SK-MEL-5 (cell line): Measurements from ENCODE around the gene NUDT9. TPM values are rescaled to one million over a fixed set of nuclear protein-coding genes. Genes with fewer than 3 reads are reported as not detected.
"Not testable (repeated sequence)": the region's sequence is repeated elsewhere in the genome, so short reads cannot be mapped to it uniquely, and the experiment has no call there.

Experiments
- DNase-seq: peaks from one replicate; pipeline ENCODE4 v3.0.0-alpha.2; 2016; ENCODE audit warnings: low read depth, low spot score
- in situ Hi-C: cut with HindIII; loops from 2 replicates; pipeline ENCODE4 v1.10.0; 2016; ENCODE audit warnings: low sequenced_read_pairs, high pct_unique_total_duplicates, low pct_unique_long_range_greater_than_20kb
- polyA plus RNA-seq, 2 experiments: library from polyadenylated mRNA; depleted of rRNA; stranded (reverse); fragments of >200 nt; gene quantifications; 2 replicates each; pipeline ENCODE4 v1.2.3, GENCODE V29; 2015
- total RNA-seq: library from RNA; depleted of rRNA; stranded (reverse); fragments of >200 nt; shearing (Covaris generic); gene quantifications from 2 replicates; pipeline ENCODE4 v1.2.3, GENCODE V29; 2014; rRNA removed

Gene NUDT9, protein sequence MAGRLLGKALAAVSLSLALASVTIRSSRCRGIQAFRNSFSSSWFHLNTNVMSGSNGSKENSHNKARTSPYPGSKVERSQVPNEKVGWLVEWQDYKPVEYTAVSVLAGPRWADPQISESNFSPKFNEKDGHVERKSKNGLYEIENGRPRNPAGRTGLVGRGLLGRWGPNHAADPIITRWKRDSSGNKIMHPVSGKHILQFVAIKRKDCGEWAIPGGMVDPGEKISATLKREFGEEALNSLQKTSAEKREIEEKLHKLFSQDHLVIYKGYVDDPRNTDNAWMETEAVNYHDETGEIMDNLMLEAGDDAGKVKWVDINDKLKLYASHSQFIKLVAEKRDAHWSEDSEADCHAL
- 13.8 and 14.1 TPM in 2 replicates for total RNA-seq
- polyA plus RNA-seq (2015; cell fraction: cytosol; rRNA removed): 40.9 and 48.1 TPM in 2 replicates
- polyA plus RNA-seq (2015; cell fraction: nucleus; rRNA removed): 26.5 and 49.3 TPM in 2 replicates

DNA sequence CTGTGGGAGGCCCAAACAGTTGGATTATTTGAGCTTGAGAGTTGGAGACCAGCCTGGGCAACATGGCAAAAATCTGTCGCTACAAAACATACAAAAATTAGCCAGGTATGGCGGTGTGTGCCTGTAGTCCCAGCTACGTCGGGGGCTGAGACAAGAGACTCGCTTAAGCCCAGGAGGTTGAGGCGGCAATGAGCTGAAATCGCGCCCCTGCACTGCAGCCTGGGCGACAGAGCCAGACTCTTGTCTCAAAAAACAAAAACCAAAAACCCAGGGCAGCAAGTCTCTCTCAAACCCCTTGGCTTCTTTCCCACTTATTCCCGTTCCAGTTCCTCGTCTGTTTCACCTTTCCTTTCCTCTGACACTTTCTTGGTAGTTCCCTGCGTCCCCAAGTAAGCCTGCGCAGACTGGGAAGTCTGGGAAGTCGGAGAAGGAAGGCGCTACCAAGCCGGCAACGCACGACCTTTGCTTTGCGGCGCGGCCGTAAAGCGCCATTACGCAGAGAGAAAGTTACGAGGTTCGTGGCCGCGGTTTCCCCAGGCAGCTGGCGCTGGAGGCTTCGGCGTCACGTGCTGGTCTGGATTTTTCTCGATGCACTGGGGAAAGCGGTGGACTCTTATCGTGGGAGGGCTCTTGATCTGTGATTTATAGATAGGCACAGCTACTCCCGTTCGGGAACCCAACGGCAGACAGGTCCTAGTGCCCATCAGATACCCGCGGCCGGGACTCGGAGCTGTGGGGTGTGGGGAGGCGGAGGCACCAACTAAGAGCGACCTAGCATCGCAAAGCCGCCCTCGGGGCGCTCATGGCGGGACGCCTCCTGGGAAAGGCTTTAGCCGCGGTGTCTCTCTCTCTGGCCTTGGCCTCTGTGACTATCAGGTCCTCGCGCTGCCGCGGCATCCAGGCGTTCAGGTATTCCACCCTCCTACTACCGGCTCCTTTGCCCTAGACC is at the start of gene NUDT9:
Gene NUDT9, plus strand, starts transcription at position 470 of the 949 bp plus-strand sequence. Its CDS starts 333 bp downstream, at position 803.
- peak; percentile 94 for DNase-seq
- in situ Hi-C loops: no loop called here

DNA sequence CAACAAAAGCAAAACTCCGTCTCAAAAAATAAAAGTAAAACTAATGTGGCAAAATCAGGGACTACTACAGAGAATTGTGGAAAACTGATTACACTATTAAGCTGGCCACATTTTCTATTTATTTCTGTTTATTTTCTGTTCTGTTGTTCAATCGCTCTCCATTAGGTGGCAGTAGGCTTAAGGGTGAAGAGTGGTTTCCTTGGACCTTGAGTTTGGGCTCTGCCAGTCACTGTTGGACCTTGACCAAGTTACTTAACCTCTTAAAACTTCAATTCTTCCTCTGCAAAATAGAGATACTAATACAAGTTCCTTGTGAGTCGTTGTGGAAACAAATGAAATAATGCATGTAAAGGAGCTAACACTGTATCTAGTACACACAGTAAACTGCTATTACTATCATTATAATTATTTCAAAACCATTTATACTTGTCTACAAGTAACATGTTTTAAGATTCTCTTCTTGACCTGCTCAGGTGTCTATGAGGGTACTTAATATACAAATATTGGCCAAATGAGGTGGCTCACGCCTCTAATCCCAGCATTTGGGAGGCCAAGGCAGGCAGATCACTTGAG is 46.6 kb upstream of the NUDT9 start:
- peak; percentile 65 for DNase-seq
- in situ Hi-C loops: no loop called here

DNA sequence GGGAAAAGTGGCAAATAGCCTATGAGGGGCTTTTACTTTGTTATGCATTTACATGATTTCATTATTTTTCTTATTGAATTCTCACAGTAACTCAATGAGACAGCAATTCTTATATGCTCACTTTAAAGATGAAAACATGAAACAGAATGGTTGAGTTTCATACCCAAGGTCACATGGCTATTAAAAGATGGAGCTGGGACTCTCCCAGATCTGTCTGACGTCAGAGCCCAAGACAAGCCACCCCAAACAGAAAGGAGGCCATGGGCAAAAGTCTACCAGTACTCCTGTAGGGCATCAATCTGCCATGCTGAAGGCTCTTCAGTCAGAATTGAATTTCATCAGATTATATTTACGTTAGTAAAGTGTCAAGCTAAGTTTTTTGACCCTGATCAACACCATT is 44.6 kb upstream of the NUDT9 start:
- in situ Hi-C loops: no loop called here
- DNase-seq: peak; percentile 37

DNA sequence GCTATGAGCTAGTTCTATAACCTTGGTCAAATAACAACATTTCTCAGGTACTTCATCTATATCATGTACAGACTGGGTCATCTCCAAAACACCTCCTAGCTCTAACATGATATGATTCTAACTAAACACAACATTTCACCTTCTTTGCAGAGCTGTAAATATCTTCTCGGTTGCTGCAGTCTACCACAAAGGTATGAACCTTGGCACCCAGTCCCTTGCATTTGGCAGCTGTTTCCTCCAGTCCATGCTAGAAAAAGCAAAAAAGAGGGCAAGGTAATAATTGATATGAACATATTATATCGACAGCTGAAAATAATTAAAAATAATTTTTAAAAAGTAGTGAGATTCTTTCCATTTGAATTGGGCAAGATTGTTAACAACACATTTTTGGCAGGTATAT is 40.3 kb upstream of the NUDT9 start:
- in situ Hi-C loops: no loop called here
- no peak for DNase-seq

DNA sequence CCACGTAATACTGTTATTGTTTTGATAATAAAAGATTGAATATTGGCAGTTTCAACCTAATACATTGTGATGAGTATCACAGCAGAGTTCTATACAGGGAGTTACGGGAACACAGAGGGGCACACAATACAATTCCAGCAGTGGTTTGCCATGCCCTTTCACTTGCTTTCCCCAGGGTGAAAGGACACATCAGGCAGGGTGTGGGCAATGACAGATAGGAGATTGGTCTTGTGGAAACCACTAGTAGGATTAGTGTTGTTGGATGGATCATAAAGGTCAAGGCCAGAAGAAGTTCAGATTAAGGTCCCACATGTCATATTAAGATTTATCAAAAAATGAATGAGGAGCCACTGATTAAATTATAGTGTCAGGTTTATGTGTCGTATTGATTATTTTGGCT is 39.4 kb upstream of the NUDT9 start:
- in situ Hi-C loops: no loop called here
- no peak for DNase-seq

DNA sequence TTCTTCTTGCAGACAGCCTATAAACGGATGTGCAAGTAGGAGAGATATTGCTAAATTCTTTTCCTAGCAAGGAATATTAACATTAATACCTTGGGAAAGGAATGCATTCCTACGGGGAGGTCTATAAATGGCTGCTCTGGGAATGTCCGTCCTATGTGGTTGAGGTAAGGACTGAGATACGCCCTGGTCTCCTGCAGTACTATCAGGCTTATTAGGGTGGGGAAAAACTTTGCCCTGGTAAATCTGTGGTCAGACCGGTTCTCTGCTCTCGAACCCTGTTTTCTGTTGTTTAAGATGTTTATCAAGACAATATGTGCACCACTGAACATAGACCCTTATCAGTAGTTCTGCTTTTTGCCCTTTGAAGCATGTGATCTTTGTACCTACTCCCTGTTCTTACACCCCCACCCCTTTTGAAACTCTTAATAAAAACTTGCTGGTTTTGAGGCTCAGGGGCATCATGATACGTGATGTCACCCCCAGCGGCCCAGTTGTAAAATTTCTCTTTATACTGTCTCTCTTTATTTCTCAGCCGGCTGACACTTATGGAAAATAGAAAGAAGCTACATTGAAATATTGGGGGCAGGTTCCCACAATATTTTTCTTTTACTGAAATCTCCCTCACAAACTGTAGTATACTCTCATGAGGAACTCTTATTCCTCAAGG is 37.8 kb upstream of the NUDT9 start:
- DNase-seq, in situ Hi-C loops: not testable (repeated sequence)

DNA sequence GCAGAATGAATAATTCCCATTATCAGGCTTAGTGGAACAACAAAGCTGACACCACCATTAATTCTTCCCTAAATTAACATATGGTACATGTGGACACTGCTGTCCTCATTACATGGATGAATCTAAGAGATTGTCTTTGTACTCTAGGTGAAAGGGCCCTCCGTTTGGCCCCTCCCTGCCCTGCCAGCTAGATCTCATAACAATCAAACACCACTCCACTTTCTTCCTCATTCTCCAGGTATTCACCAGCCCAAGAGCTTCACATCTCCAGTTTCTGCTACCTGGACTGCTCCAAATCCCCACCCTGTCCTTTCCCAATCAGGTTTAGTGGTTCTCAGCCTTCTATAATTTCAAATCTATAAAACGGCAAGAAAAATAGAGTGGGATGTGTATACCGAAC is 35.1 kb upstream of the NUDT9 start:
- in situ Hi-C loops: no loop called here
- DNase-seq: no peak

DNA sequence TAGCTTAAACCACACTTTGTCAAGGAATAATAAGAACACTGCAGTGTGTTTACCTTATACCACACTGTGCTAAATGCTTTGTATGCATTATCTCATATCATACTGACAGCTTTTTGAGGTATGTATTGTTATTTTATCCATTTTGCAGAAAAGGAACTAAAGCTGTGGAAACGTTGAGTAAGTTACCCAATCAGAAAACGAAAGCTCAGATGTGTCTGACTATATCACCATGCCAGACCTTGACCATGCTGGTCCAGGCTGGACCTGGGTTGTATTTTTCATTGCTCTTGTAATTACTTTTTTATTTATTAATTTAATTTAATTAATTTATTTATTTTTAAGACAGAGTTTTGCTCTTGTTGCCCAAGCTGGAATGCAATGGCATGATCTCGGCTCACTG is 33.5 kb upstream of the NUDT9 start:
- DNase-seq: no peak
- in situ Hi-C loops: no loop called here

DNA sequence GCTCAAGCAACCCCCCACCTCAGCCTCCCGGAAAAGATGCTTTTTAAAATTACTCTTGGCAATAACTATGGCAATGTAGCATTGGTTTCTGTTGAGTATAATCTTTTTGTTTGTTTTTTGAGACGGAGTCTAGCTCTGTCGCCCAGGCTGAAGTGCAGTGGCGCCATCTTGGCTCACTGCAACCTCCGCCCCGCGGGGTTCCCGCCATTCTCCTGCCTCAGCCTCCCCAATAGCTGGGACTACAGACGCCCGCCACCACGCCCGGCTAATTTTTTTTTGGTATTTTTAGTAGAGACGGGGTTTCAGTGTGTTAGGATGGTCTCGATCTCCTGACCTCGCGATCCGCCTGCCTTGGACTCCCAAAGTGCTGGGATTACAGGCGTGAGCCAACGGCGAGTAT is 32.3 kb upstream of the NUDT9 start:
- DNase-seq, in situ Hi-C loops: not testable (repeated sequence)

DNA sequence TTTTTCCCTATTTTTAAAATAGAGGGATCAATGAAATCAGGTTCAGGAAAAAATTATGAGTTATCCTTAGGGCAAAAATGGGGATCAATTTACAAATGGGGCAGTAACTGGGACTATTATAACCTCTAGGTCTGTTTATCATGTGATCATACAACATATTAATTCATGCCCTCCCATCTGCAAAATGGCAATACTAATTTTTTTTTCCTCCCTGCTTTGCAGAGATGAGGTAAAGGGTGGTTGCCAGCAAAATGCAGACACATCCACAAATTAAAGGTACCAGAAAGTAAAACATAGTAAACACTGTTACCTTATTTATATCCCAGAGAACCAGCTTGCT is 31.9 kb upstream of the NUDT9 start:
- in situ Hi-C loops: no loop called here
- no peak for DNase-seq

DNA sequence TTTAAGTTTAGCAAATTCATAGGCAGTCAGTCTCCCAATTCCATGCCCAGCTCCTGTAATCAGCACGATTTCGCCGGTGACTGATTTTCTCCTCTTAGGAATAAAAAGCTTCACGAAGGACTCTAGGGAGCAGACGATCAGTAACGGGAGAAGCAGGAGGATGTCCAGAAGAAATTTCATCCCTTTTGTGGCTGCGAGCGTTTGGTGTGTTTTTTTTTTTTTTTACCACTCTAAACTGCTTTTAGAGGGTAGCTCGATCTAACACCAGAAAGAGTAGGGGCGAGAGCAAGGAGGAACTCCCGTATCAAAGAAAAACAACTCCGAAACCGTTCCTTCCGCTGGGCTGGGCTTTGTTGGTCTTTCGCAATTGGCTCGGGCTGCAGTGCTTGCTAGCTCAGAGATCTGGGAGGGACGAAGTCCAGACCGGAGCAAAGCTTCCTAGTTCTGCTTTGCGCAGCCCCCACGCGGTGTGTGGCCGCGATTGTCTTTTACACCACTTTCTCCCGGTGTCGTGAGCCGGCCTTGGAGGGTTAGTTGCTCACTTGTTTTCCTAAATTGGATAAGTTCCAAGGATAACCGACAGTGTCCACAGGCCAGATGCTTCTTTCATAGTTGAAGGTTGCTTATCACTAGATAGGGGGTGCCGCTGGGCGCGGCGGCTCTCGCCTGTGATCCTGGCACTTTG is 31.3 kb upstream of the NUDT9 start, which contains the start of gene HSD17B11:
Gene HSD17B11, minus strand, starts transcription at position 298 of the 685 bp plus-strand sequence. Its CDS starts 118 bp downstream, at position 180.
- DNase-seq: peak; percentile 93
- in situ Hi-C loops: no loop called here

DNA sequence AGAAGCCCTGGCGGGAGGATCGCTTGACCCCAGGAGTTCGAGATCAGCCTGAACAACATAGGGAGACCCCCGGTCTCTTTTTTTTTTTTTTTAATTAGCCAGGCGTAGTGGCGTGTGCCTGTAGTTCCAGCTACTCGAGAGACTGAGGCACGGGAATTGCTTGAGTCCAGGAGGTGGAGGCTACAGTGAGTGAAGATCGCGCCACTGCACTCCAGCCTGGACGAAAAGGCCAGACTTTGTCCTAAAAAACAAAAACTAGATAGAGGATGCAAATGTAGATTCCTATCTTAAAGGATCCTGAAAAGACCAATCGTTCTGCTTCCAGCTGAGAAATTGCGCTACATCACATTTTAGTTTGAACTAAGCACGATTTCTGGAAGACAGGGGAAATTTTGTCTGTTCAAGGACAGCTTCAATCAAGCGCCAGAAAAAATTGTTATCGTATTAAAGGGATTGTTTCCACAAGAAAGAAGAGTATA is 30.8 kb upstream of the NUDT9 start:
- DNase-seq: no peak
- in situ Hi-C loops: no loop called here

DNA sequence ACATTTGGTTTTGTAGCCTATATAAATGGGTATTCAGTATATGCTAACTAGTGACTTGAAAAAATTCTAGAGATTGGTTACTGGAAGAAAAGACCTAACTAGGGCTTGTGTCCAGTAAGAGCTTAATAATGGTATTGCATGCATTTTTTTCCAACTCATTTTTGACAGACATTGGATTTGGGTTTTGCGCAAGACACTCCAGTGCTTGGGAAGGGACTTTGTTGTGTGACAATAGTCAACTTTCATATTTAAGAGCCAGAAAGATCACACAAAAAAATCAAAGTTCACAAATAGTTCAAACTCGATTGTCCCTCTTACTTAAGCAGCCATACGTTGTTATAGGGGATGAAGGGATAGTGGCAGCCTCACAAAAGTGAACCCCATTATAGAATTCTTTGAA is 30.2 kb upstream of the NUDT9 start:
- in situ Hi-C loops: no loop called here
- no peak for DNase-seq

DNA sequence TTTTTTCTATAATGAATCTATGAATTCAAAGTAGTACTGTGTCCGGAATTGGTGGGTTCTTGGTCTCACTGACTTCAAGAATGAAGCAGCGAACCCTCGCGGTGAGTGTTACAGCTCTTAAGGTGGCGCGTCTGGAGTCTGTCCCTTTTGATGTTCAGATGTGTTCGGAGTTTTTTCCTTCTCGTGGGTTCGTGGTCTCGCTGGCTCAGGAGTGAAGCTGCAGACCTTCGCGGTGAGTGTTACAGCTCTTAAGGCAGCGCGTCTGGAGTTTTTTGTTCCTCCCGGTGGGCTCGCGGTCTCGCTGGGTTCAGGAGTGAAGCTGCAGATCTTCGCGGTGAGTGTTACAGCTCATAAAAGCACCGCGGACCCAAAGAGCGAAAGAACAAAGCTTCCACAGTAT is 27.3 kb upstream of the NUDT9 start:
- in situ Hi-C loops, DNase-seq: not testable (repeated sequence)

DNA sequence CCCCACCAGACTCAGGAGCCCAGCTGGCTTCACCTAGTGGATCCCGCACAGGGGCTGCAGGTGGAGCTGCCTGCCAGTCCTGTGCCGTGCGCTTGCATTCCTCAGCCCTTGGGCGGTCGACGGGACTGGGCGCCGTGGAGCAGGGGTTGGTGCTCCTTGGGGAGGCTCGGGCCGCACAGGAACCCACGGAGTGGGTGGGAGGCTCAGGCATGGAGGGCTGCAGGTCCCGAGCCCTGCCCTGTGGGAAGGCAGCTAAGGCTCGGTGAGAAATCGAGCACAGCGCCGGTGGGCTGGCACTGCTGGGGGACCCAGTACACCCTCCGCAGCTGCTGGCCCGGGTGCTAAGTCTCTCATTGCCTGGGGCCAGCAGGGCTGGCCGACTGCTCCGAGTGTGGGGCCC is 26.5 kb upstream of the NUDT9 start:
- DNase-seq, in situ Hi-C loops: not testable (repeated sequence)

DNA sequence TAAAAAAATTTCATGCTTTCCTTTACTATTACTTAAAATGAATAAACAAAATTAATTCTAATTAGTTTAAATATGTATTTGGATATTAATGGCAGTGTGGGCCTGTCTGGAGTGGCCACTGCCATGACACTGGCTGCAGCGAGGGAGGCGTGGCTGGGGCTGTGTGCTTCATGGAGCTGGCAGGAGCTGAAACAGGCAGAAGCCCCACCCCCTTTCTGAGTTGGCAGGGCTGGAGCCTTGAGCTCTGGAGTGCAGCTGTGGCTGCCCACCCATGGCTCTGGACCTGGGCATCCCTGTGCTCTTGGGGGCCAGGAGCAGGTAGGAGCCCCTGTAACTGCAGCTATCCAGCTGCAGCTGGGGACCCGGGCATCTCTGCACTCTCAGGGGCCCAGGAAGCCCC is 23.2 kb upstream of the NUDT9 start:
- in situ Hi-C loops: no loop called here
- DNase-seq: no peak

DNA sequence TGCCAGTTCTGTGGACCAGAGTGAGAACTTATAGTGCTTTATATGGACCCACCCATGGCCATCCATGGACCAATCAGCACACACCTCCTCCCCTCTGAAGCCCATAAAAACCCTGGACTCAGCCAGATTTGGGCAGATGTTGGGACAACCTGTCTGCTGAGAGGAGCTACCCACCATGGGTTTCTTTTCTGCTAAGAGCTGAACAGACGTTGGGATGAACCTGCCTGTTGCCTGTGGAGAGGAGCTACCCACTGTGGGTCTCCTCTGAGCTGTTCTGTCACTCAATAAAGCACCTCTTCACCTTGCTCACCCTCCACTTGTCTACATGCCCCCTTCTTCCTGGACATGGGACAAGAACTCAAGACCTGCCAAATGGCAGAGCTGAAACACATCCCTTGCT is 22.4 kb upstream of the NUDT9 start:
- no peak for DNase-seq
- in situ Hi-C loops: no loop called here
